Activated naive CD4-positive, alpha-beta T cell treated with anti-CD3 and anti-CD28 coated beads, Interleukin-2, amount 50 U/mL, for 72 hours (primary cell): Measurements from ENCODE around the gene ZFHX3. TPM values are rescaled to one million over a fixed set of nuclear protein-coding genes. Genes with fewer than 3 reads are reported as not detected.

ENCODE experiments used
- ATAC-seq, 2 donors: fragments of 150-1000 bp; cut with Tn5 transposase; 2 replicates each; pipeline ENCODE4 v1.10.0; 2021; ENCODE audit warnings: mild to moderate bottlenecking in 2 of 2, moderate library complexity in 2 of 2
- DNase-seq, 2 donors: peaks; one replicate each; pipeline ENCODE4 v3.0.0; 2021 to 2022; ENCODE audit warnings: low spot score in 2 of 2
- H3K27ac Mint-ChIP-seq, 2 donors: one replicate each; pipeline ENCODE4 v1.8.0; 2022; ENCODE audit warnings: mild to moderate bottlenecking in 2 of 2, mixed read lengths in 2 of 2
- H3K36me3 Mint-ChIP-seq, 2 donors: one replicate each; pipeline ENCODE4 v1.8.0; 2022; ENCODE audit warnings: mixed read lengths in 2 of 2
- H3K9me3 Mint-ChIP-seq, 2 donors: one replicate each; pipeline ENCODE4 v1.8.0; 2022; ENCODE audit warnings: mixed read lengths in 2 of 2
- total RNA-seq, 2 donors: library from RNA; stranded (reverse); gene quantifications; one replicate each; pipeline ENCODE4 v1.2.3, GENCODE V29; 2022

The ZFHX3 gene
- total RNA-seq, 2 donors from 2014 or later = 0.07 to 1.7 TPM

- no peak overlapping the region for H3K27ac Mint-ChIP-seq
- DNase-seq = no peak
- peaks cover 15 to 29% of the 10 kb centered on the region in 2 donors for H3K9me3 Mint-ChIP-seq
- ATAC-seq = no peak
- peaks cover 13 to 15% of the 10 kb centered on the region in 2 donors for H3K36me3 Mint-ChIP-seq
These were observed 311.9 kb downstream of the ZFHX3 start for GRCh38 chr16:72736074-72736473.
